ENCODE measurements around the gene ZNF444. TPM values are rescaled to one million over a fixed set of nuclear protein-coding genes. Genes with fewer than 3 reads are reported as not detected.

The ZNF444 gene
- total and polyA plus RNA-seq, 2 of the 4 experiments (the other 2 are of a cell fraction) = 2.5 to 20.3 TPM

DNA sequence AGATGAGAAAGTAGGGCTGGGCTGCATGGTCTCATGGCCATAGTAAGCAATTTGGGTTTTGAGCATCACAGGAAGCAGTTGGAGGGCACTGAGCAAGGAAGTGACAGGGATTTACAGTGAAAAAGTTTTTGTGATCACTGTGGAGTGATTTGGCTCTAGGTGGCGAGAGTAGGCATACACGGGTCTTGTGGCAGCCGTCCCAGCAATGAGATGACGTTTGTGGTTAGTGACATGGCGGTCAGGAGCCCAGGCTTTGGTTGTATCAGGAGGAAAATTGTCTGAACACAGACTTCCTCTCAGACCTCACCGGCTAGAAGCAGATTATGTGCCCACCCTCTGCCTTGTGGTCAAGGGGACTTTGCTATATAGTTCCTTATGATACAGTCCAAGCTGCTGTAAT, 3.3 kb downstream of the ZNF444 start:
- H3K27me3 ChIP-seq (ENCODE audit: control insufficient read depth, insufficient read depth, low read length) = no peaks in the 10 kb centered on the region
- H2AFZ ChIP-seq (replicated peaks; ENCODE audit: low read length, poor library complexity) = no peak overlapping the region
- H2BK5ac ChIP-seq (ENCODE audit: low read depth, low read length, poor library complexity, severe bottlenecking) = no peak overlapping the region
- no peaks in the 10 kb centered on the region for H3K9me3 ChIP-seq (ENCODE audit: control insufficient read depth, insufficient read depth, low read length)
- ChIA-PET POLR2A (ENCODE audit: unreplicated experiment) (no interaction called here), CTCF (no interaction called here)
- H3K14ac ChIP-seq (replicated peaks; ENCODE audit: low read depth, low read length) = no peak overlapping the region
- TF ChIP-seq, protein P1, sequence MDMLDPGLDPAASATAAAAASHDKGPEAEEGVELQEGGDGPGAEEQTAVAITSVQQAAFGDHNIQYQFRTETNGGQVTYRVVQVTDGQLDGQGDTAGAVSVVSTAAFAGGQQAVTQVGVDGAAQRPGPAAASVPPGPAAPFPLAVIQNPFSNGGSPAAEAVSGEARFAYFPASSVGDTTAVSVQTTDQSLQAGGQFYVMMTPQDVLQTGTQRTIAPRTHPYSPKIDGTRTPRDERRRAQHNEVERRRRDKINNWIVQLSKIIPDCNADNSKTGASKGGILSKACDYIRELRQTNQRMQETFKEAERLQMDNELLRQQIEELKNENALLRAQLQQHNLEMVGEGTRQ (IDR thresholded peaks at IDR 0.05; ENCODE audit: low read depth, low read length) = no peak
- TF ChIP-seq, protein P2, sequence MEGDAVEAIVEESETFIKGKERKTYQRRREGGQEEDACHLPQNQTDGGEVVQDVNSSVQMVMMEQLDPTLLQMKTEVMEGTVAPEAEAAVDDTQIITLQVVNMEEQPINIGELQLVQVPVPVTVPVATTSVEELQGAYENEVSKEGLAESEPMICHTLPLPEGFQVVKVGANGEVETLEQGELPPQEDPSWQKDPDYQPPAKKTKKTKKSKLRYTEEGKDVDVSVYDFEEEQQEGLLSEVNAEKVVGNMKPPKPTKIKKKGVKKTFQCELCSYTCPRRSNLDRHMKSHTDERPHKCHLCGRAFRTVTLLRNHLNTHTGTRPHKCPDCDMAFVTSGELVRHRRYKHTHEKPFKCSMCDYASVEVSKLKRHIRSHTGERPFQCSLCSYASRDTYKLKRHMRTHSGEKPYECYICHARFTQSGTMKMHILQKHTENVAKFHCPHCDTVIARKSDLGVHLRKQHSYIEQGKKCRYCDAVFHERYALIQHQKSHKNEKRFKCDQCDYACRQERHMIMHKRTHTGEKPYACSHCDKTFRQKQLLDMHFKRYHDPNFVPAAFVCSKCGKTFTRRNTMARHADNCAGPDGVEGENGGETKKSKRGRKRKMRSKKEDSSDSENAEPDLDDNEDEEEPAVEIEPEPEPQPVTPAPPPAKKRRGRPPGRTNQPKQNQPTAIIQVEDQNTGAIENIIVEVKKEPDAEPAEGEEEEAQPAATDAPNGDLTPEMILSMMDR (conservative IDR thresholded peaks at IDR 0.05; ENCODE audit: low read depth, low read length) = no peak
- no peak overlapping the region for H3K4ac ChIP-seq (ENCODE audit: low read depth, low read length)
- no CpG with 5 or more reads among the region's 6 CpGs for WGBS, 2 experiments (ENCODE audit: extremely low coverage in 2 of 2, insufficient read length in 1 of 2)
- H2BK20ac ChIP-seq (ENCODE audit: low read depth, low read length) = no peak overlapping the region
- in situ Hi-C loops (cut with MboI; ENCODE audit: low sequenced_read_pairs) = loop anchor here (25.0 kb wide), 2 partner anchors 457 to 1682 kb away; partner anchors contain the start of genes CDC42EP5, EPN1 and LENG9
- no peak overlapping the region for H3K27ac ChIP-seq (ENCODE audit: insufficient read depth, low read length)
- dilution Hi-C loops (cut with HindIII; ENCODE audit: low sequenced_read_pairs, unreplicated experiment) = no loop called here
- no peak overlapping the region for H4K8ac ChIP-seq (ENCODE audit: low read depth in 2 of 2, low read length in 2 of 2)
- peaks cover 4% of the 10 kb centered on the region; the same call in 1 of the 2 replicates for H4K20me1 ChIP-seq (ENCODE audit: insufficient read depth, low read length)
- H3K4me1 ChIP-seq (ENCODE audit: control insufficient read depth, insufficient read depth, low read length) = no peaks in the 10 kb centered on the region; the same call in 1 of the 2 replicates
- no peak overlapping the region for H2BK120ac ChIP-seq (ENCODE audit: low read depth, low read length)
- no peak for DNase-seq
- H3K18ac ChIP-seq (ENCODE audit: low read depth, low read length) = no peak overlapping the region
- peaks cover 22% of the 10 kb centered on the region for H3K9me1 ChIP-seq (ENCODE audit: insufficient read depth, low read length)
- H3K56ac ChIP-seq (ENCODE audit: extremely low read depth, insufficient read depth, low read length) = no peak overlapping the region
- H3K4me3 ChIP-seq (ENCODE audit: insufficient read depth, low read depth, low read length) = no peak overlapping the region
- no peak for ATAC-seq (ENCODE audit: low read depth)
- peaks cover 27% of the 10 kb centered on the region for H3K36me3 ChIP-seq (ENCODE audit: control insufficient read depth, insufficient read depth, low read length)
- intact Hi-C loops (cut with micrococcal nuclease) = no loop called here
- no peak overlapping the region for H3K9ac ChIP-seq (ENCODE audit: low read depth, low read length)
- H4K91ac ChIP-seq (ENCODE audit: insufficient read depth, low read depth, low read length) = no peak overlapping the region
- H3K79me1 ChIP-seq (ENCODE audit: low read depth in 1 of 2, low read length in 2 of 2) = peaks cover 18 to 40% of the 10 kb centered on the region in 2 experiments
- no peak overlapping the region for H2AK5ac ChIP-seq (ENCODE audit: low read depth, low read length)
- no peak overlapping the region for H3K23ac ChIP-seq (ENCODE audit: low read depth, low read length)
- no peak overlapping the region for H2AK9ac ChIP-seq (replicated peaks; ENCODE audit: low read depth, low read length, poor library complexity)
- H3K4me2 ChIP-seq (ENCODE audit: low read depth, low read length) = no peak overlapping the region
- no peak overlapping the region for H2BK15ac ChIP-seq (ENCODE audit: low read depth, low read length)
- no peak overlapping the region for H4K5ac ChIP-seq (ENCODE audit: low read depth, low read length)
- BruUV-seq (replicated peaks) = no TSS peak
